Measurements from ENCODE around the gene OVAAL. TPM values are rescaled to one million over a fixed set of nuclear protein-coding genes. Genes with fewer than 3 reads are reported as not detected.

The OVAAL gene
- total RNA-seq, 2 experiments from 2014 or later, result not detected

DNA sequence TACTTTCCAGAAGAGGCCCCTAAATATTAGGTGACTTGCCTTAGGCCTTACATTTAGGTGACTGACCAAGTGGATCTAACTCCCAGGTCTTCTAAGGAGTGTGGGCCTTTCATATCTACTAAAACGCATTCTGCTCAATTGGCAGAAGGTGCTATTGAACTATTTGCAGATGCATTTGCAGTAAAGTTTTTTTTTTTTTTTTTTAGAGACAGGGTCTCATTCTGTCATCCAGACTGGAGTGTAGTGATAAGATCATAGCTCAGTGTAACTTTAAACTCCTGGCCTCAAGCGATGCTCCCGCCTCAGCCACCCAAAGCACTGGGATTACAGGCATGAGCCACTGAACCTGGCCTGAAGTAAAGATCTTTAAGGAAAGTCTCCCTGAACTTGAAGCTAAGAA is 43.4 kb upstream of the OVAAL start:
- no peaks in the 10 kb centered on the region for H3K4me1 ChIP-seq (ENCODE audit: insufficient read depth, low read length, poor library complexity, severe bottlenecking)
- no peaks in the 10 kb centered on the region for H4K20me1 ChIP-seq (ENCODE audit: insufficient read depth, low read length)
- ChIA-PET CTCF (ENCODE audit: unreplicated experiment) (interaction anchor here (1.1 kb wide), 1 partner anchor 12 kb away, joined by 3 read pairs; no protein-coding TSS in a partner anchor), POLR2A (interaction anchor here (0.9 to 3.3 kb wide), 3 partner anchors 10 to 20 kb away, joined by 4 to 18 read pairs (median 6); partner anchors contain the start of gene ACBD6)
- DNase-seq (ENCODE audit: low spot score), result no peak
- H2AFZ ChIP-seq (ENCODE audit: low read length), result no peak overlapping the region
- no peaks in the 10 kb centered on the region for H3K79me2 ChIP-seq (ENCODE audit: insufficient read depth, low read depth, low read length)
- H3K4me3 ChIP-seq (ENCODE audit: low read depth, low read length, poor library complexity, severe bottlenecking), result no peak overlapping the region
- intact Hi-C loops (cut with micrococcal nuclease; ENCODE audit: unreplicated experiment), result loop anchor here (5.0 kb wide), 2 partner anchors 347 to 627 kb away; no protein-coding TSS in a partner anchor
- TF ChIP-seq, protein P1, sequence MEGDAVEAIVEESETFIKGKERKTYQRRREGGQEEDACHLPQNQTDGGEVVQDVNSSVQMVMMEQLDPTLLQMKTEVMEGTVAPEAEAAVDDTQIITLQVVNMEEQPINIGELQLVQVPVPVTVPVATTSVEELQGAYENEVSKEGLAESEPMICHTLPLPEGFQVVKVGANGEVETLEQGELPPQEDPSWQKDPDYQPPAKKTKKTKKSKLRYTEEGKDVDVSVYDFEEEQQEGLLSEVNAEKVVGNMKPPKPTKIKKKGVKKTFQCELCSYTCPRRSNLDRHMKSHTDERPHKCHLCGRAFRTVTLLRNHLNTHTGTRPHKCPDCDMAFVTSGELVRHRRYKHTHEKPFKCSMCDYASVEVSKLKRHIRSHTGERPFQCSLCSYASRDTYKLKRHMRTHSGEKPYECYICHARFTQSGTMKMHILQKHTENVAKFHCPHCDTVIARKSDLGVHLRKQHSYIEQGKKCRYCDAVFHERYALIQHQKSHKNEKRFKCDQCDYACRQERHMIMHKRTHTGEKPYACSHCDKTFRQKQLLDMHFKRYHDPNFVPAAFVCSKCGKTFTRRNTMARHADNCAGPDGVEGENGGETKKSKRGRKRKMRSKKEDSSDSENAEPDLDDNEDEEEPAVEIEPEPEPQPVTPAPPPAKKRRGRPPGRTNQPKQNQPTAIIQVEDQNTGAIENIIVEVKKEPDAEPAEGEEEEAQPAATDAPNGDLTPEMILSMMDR (conservative IDR thresholded peaks at IDR 0.05; ENCODE audit: low read length), result no peak
- no peak for TF ChIP-seq EZH2phosphoT487 (IDR thresholded peaks at IDR 0.05; ENCODE audit: borderline replicate concordance, low read depth, low read length)
- H3K27ac ChIP-seq (ENCODE audit: low read depth, low read length, poor library complexity, severe bottlenecking), result no peak overlapping the region
- H3K9me2 ChIP-seq (ENCODE audit: insufficient read depth, low read length), result no peaks in the 10 kb centered on the region
- H3K36me3 ChIP-seq (ENCODE audit: insufficient read depth, low read length), result no peaks in the 10 kb centered on the region
- H3K4me2 ChIP-seq (ENCODE audit: low read length), result no peak overlapping the region
- H3K9me3 ChIP-seq (ENCODE audit: low read length), result no peaks in the 10 kb centered on the region
- no TSS peak for BruUV-seq (replicated peaks)

DNA sequence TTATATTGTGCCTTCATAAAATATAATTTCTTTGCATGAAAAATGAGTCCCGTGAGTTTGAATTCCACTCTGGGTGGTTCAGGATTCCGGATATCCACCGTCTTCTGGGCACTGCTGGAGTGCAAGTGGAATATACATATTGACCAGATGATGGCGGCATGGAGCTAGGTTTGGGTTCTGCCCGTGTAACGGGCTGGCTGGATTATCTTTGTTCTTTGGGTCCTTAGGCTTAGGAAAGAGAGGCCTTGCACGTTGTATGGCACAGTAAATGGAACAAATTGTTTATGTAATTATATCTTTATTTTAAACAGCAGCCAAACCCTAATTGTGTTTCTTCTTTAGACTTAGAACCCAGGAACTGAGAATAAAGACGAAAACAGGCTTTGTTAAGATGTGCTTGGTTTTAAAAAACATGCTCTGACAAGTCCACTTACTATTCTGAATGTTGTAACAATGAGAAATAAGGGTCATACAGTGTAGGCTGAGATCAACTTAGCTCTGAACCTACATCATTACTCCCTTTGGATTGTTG is 42.8 kb upstream of the OVAAL start:
- no peaks in the 10 kb centered on the region for H3K36me3 ChIP-seq (ENCODE audit: insufficient read depth, low read length)
- CTCF ChIA-PET (ENCODE audit: unreplicated experiment), result no interaction called here
- H3K4me3 ChIP-seq (ENCODE audit: low read depth, low read length, poor library complexity, severe bottlenecking), result no peak overlapping the region
- TF ChIP-seq, protein P1 (conservative IDR thresholded peaks at IDR 0.05; ENCODE audit: low read length), result peak; percentile 88
- TF ChIP-seq EZH2phosphoT487 (IDR thresholded peaks at IDR 0.05; ENCODE audit: borderline replicate concordance, low read depth, low read length), result no peak
- H3K9me3 ChIP-seq (ENCODE audit: low read length), result no peaks in the 10 kb centered on the region
- intact Hi-C loops (cut with micrococcal nuclease; ENCODE audit: unreplicated experiment), result loop anchor here (5.0 kb wide), 2 partner anchors 346 to 626 kb away; no protein-coding TSS in a partner anchor
- H3K4me2 ChIP-seq (ENCODE audit: low read length), result no peak overlapping the region
- no peaks in the 10 kb centered on the region for H3K9me2 ChIP-seq (ENCODE audit: insufficient read depth, low read length)
- no peaks in the 10 kb centered on the region for H4K20me1 ChIP-seq (ENCODE audit: insufficient read depth, low read length)
- no peaks in the 10 kb centered on the region for H3K79me2 ChIP-seq (ENCODE audit: insufficient read depth, low read depth, low read length)
- no peaks in the 10 kb centered on the region for H3K4me1 ChIP-seq (ENCODE audit: insufficient read depth, low read length, poor library complexity, severe bottlenecking)
- no peak overlapping the region for H3K27ac ChIP-seq (ENCODE audit: low read depth, low read length, poor library complexity, severe bottlenecking)
- POLR2A ChIA-PET, result interaction anchor here (2.0 to 3.3 kb wide), 2 partner anchors 9 to 13 kb away, joined by 6 to 18 read pairs; partner anchors contain the start of gene ACBD6
- H2AFZ ChIP-seq (ENCODE audit: low read length), result peak overlapping the region; percentile 56
- no TSS peak for BruUV-seq (replicated peaks)
- peak; percentile 74 for DNase-seq (ENCODE audit: low spot score)

DNA sequence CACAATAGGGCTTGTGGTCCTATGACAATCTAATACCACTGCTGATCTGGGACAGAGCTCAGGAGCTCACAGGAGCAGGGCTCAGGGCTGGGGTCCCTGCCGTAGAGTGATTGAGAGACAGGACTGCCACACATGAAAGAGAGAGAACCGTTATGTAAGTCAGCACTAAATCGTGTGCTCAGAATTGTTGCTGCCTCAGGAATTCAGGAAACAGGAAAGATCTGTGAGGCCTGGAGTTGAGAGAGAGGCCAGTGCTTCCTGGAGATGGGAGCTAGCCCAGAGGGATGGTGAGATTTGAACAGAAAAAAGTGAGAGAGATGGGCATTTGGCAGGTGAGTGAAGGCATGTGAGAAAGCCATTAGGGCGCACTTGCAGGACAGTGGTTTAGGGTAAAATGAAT is 38.9 kb upstream of the OVAAL start:
- H3K4me2 ChIP-seq (ENCODE audit: low read length), result no peak overlapping the region
- no peaks in the 10 kb centered on the region for H3K36me3 ChIP-seq (ENCODE audit: insufficient read depth, low read length)
- intact Hi-C loops (cut with micrococcal nuclease; ENCODE audit: unreplicated experiment), result loop anchor here (5.0 kb wide), 2 partner anchors 342 to 622 kb away; no protein-coding TSS in a partner anchor
- no peak for DNase-seq (ENCODE audit: low spot score)
- CTCF ChIA-PET (ENCODE audit: unreplicated experiment), result no interaction called here
- no peaks in the 10 kb centered on the region for H3K9me2 ChIP-seq (ENCODE audit: insufficient read depth, low read length)
- no TSS peak for BruUV-seq (replicated peaks)
- POLR2A ChIA-PET, result interaction anchor here (0.7 to 1.0 kb wide), 3 partner anchors 9 to 17 kb away, joined by 3 to 5 read pairs (median 4); no protein-coding TSS in a partner anchor
- TF ChIP-seq, protein P1 (conservative IDR thresholded peaks at IDR 0.05; ENCODE audit: low read length), result no peak
- TF ChIP-seq EZH2phosphoT487 (IDR thresholded peaks at IDR 0.05; ENCODE audit: borderline replicate concordance, low read depth, low read length), result no peak
- H2AFZ ChIP-seq (ENCODE audit: low read length), result no peak overlapping the region
- H3K27ac ChIP-seq (ENCODE audit: low read depth, low read length, poor library complexity, severe bottlenecking), result no peak overlapping the region
- H3K4me1 ChIP-seq (ENCODE audit: insufficient read depth, low read length, poor library complexity, severe bottlenecking), result no peaks in the 10 kb centered on the region
- H3K79me2 ChIP-seq (ENCODE audit: insufficient read depth, low read depth, low read length), result no peaks in the 10 kb centered on the region
- H3K4me3 ChIP-seq (ENCODE audit: low read depth, low read length, poor library complexity, severe bottlenecking), result no peak overlapping the region
- H4K20me1 ChIP-seq (ENCODE audit: insufficient read depth, low read length), result no peaks in the 10 kb centered on the region
- no peaks in the 10 kb centered on the region for H3K9me3 ChIP-seq (ENCODE audit: low read length)

All from OCI-LY7 (cell line).